ENCODE results near the gene GSS.

GRCh38 chr20:34948030-34948429 is 7.6 kb downstream of the GSS start:
- no peak for TF ChIP-seq POLR2A (IDR thresholded peaks at IDR 0.05; ENCODE audit: low read length)
- no peak for TF ChIP-seq GATA1 (IDR thresholded peaks at IDR 0.05; ENCODE audit: low read depth, low read length)

All from erythroblast (primary cell).